HepG2 (cell line): Measurements from ENCODE around the gene CYP4F12.

Experiments used
- ARNT ChIP-seq: fragments of 450-650 bp; IDR thresholded peaks from 2 replicates; pipeline ENCODE4 v1.6.1; 2017
- ZNF20 ChIP-seq: sonication (generic); formaldehyde crosslinking; IDR thresholded peaks from 2 replicates; pipeline ENCODE4 v1.4.0; 2020; ENCODE audit warnings: mild to moderate bottlenecking, moderate library complexity, missing genetic modification reagents
- ZSCAN29 ChIP-seq: sonication (generic); formaldehyde crosslinking; conservative IDR thresholded peaks from 2 replicates; pipeline ENCODE4 v1.4.0; 2020; ENCODE audit warnings: mild to moderate bottlenecking, missing genetic modification reagents

DNA sequence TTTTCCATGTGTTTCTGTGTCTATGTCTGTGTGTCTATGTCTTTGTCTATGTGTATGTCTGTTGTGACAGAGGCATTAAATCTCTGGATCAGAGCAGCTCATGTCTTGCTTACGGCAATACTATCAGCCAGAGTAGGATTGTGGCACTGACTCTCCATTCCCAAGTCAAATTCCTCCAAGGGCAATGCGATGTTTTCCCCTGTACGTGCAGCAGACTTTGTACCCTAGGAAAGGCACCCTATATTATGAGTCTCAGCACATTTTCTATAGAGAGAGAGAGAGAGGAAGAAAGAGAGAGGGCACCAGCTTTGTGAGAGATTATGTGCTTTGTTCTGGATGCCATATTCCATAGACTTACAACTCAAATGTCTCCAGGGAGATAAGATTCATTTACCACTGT lies 21.1 kb upstream of the CYP4F12 start:
- TF ChIP-seq ARNT (no peak), ZSCAN29 (CRISPR knock-in tag) (no peak), ZNF20 (no peak)
